ENCODE results near the gene SIRT1. TPM values are rescaled to one million over a fixed set of nuclear protein-coding genes. Genes with fewer than 3 reads are reported as not detected.
"Not testable (repeated sequence)": the region's sequence is repeated elsewhere in the genome, so short reads cannot be mapped to it uniquely, and the experiment has no call there.

SIRT1 gene
- total and polyA plus RNA-seq, 10 donors: 10.3 to 33.6 (median 26.3) TPM

DNA sequence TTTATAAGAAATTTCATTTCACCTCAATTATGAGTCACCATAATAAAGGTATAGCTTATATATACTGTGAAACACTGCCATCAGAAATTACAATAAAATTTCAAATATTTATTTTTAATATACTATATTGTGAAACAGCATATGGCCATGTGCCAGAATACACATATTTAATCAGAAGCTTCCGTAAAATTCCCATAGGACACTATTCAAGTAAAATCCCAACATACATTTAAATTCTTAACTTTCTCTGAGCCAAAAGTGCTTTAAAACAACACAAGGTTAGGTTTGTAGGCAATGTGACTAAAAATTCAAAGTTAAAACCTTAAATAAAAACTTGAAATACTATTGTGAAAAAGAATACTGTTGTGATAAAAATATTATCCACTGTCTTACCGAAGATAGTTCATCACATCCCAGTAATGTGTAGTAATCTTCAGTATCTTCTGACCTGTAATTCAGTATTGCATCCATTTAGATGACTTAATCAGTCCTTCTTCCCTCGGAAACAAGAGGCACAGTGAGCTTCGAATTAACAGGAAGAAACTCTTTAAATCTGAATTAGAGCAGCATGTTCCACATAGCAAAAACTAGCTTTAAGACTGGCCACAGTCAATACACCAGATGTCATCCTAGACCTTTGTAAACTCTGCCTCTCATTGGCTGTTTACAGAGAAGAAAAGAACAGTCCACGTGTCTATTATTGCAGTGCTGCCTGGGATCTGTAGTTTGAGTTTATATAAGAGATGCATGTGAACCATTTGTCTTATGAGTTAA, 46.7 kb upstream of the SIRT1 start, which contains the start of gene DNAJC12:
Gene DNAJC12 (minus strand): TSS at position 648 of the 774 bp plus-strand sequence. CDS start 177 bp downstream, at position 471.
- Histone ChIP-seq H3K4me1 (peaks cover 0 to 4% (median 2%) of the 10 kb centered on the region in 6 donors), H3K27ac (no peak within 1 kb of the TSS), H3K36me3 (no peaks in the 10 kb centered on the region), H3K9me3 (peaks cover 0 to 17% (median 6%) of the 10 kb centered on the region in 8 donors), H3K27me3 (replicated peaks in 1 of 7) (no peaks in the 10 kb centered on the region), H3K4me3 (peak within 1 kb of the TSS in 2 of 8 donors; percentile 16 to 51)
- intact Hi-C loops (cut with DNase I; ENCODE audit: low total_unique reads): no loop called here
- TF ChIP-seq, protein P1, sequence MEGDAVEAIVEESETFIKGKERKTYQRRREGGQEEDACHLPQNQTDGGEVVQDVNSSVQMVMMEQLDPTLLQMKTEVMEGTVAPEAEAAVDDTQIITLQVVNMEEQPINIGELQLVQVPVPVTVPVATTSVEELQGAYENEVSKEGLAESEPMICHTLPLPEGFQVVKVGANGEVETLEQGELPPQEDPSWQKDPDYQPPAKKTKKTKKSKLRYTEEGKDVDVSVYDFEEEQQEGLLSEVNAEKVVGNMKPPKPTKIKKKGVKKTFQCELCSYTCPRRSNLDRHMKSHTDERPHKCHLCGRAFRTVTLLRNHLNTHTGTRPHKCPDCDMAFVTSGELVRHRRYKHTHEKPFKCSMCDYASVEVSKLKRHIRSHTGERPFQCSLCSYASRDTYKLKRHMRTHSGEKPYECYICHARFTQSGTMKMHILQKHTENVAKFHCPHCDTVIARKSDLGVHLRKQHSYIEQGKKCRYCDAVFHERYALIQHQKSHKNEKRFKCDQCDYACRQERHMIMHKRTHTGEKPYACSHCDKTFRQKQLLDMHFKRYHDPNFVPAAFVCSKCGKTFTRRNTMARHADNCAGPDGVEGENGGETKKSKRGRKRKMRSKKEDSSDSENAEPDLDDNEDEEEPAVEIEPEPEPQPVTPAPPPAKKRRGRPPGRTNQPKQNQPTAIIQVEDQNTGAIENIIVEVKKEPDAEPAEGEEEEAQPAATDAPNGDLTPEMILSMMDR (IDR thresholded peaks at IDR 0.05 in 8 of 11, conservative IDR thresholded peaks at IDR 0.05 in 3 of 11): no peak
- TF ChIP-seq POLR2A (IDR thresholded peaks at IDR 0.05): no peak
- TF ChIP-seq POLR2AphosphoS5 (IDR thresholded peaks at IDR 0.05): no peak
- no peak for DNase-seq
- 30 to 46% (median 35%) methylated on average over 5 of the region's 5 CpGs for WGBS, 5 donors

DNA sequence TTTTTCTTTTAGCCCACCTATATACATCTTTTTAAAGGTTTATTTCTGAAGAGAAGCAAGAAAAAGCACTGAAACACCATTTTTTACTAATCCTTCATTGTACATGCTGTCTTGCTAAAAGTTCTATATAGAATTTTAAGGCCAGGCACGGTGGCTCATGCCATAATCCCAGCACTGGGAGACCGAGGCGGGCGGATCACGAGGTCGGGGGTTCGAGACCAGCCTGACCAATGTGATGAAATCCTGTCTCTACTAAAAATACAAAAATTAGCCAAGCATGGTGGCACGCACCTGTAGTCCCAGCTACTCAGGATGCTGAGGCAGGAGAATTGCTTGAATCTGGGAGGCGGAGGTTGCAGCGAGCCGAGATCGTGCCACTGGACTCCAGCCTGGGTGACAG, 44.9 kb upstream of the SIRT1 start:
- H3K4me3 ChIP-seq; H3K4me1 ChIP-seq; H3K36me3 ChIP-seq; DNase-seq; intact Hi-C loops (cut with DNase I; ENCODE audit: low total_unique reads); H3K27ac ChIP-seq; H3K27me3 ChIP-seq (replicated peaks in 1 of 7): not testable (repeated sequence)
- 94 to 97% (median 96%) methylated on average over 12 of the region's 12 CpGs for WGBS, 5 donors
- H3K9me3 ChIP-seq: peaks cover 0 to 17% (median 6%) of the 10 kb centered on the region in 8 donors

DNA sequence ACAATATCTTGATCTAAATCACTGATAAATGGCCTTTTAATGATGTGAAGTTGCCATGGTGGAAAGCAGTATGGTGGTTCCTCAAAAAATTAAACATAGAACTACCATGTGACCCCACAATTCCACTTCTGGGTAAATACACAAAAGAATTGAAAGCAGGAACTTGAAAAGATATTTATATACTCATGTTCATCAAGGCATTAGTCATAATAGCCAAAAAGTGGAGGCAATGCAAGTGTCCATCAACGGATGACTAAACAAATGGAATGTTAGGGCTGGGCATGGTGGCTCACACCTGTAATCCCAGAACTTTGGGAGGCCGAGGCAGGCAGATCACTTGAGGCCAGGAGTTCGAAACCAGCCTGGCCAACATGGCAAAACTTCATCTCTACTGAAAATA, 44.5 kb upstream of the SIRT1 start:
- WGBS, 5 donors: 84 to 91% (median 89%) methylated on average over 3 of the region's 3 CpGs
- Histone ChIP-seq H3K4me3 (no peak overlapping the region), H3K9me3 (peaks cover 0 to 17% (median 6%) of the 10 kb centered on the region in 8 donors), H3K4me1 (peaks cover 0 to 4% (median 2%) of the 10 kb centered on the region in 6 donors), H3K27me3 (replicated peaks in 1 of 7) (no peaks in the 10 kb centered on the region), H3K36me3 (no peaks in the 10 kb centered on the region), H3K27ac (no peak overlapping the region)
- intact Hi-C loops (cut with DNase I; ENCODE audit: low total_unique reads): no loop called here
- DNase-seq: no peak
- TF ChIP-seq POLR2A (IDR thresholded peaks at IDR 0.05) (no peak), POLR2AphosphoS5 (IDR thresholded peaks at IDR 0.05) (no peak)

DNA sequence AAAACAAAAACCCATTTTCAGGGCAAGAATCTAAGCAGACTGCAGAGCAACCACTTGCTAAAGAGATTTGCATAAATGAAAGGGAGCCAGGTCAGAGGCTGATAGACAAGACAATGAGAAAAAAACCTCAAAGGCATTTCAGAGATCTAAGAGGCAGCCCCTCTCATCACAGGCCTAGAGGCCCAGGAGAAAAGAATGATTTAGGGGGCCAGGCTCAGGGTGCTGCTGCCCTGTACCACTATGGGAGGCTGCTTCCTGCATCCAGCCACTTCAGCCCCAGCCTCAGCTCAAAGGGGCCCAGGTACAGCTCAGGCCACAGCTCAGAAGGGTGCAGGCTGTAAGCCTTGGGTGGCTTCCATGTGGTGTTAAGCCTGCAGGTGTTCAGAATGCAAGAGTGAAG, 42.7 kb upstream of the SIRT1 start:
- intact Hi-C loops (cut with DNase I; ENCODE audit: low total_unique reads): no loop called here
- TF ChIP-seq, protein P1 (IDR thresholded peaks at IDR 0.05 in 8 of 11, conservative IDR thresholded peaks at IDR 0.05 in 3 of 11): no peak
- Histone ChIP-seq H3K36me3 (no peaks in the 10 kb centered on the region), H3K27ac (no peak overlapping the region), H3K9me3 (peaks cover 0 to 17% (median 6%) of the 10 kb centered on the region in 8 donors), H3K4me1 (peaks cover 0 to 4% (median 2%) of the 10 kb centered on the region in 6 donors), H3K27me3 (replicated peaks in 1 of 7) (no peaks in the 10 kb centered on the region), H3K4me3 (no peak overlapping the region)
- no peak for DNase-seq

DNA sequence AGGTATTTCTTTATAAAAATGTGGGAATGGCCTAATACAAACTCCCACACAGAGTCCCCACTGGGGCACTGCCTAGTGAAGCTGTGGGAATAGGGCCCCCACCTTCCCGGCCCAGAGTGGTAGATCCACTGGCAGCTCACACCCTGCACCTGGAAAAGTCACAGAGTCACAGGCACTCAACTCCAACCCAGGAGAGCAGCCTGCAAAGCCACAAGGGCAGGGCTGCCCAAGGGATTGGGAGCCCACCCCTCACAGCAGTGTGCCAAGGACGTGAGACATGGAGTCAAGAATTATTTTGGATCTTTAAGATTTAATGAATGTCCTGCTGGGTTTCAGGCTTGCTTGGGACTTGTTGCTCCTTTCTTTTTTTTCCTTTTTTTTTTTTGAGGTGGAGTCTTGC, 41.2 kb upstream of the SIRT1 start:
- no peaks in the 10 kb centered on the region for H3K27me3 ChIP-seq (replicated peaks in 1 of 7)

More for the DNA sequence above, 41.2 kb upstream of the SIRT1 start:
- intact Hi-C loops (cut with DNase I; ENCODE audit: low total_unique reads): no loop called here
- H3K4me1 ChIP-seq: no peaks in the 10 kb centered on the region
- H3K9me3 ChIP-seq: peaks cover 0 to 17% (median 6%) of the 10 kb centered on the region in 8 donors
- H3K4me3 ChIP-seq: no peak overlapping the region
- no peaks in the 10 kb centered on the region for H3K36me3 ChIP-seq
- no peak for DNase-seq
- WGBS, 5 donors: 86 to 97% (median 88%) methylated on average over 2 of the region's 2 CpGs
- TF ChIP-seq POLR2A (IDR thresholded peaks at IDR 0.05): no peak
- no peak overlapping the region for H3K27ac ChIP-seq

Data from spleen (tissue), 11 donors.